Thymus (tissue), 11 donors: ENCODE data around the gene COL6A3. TPM values are rescaled to one million over a fixed set of nuclear protein-coding genes. Genes with fewer than 3 reads are reported as not detected.
"Not testable (repeated sequence)": the region's sequence is repeated elsewhere in the genome, so short reads cannot be mapped to it uniquely, and the experiment has no call there.

Experiments used
- DNase-seq, 9 donors: peaks; one replicate each; pipeline ENCODE4 v3.0.0-alpha.2; 2013; ENCODE audit warnings: low spot score in 9 of 9, low read depth in 6 of 9, missing footprints in 1 of 9
- H3K27ac ChIP-seq, 2 donors: one replicate each; pipeline ENCODE4 v1.5.1; 2013; ENCODE audit warnings: control low read depth in 1 of 2, low read depth in 1 of 2, low read length in 1 of 2, mild to moderate bottlenecking in 1 of 2, moderate library complexity in 1 of 2
- H3K27me3 ChIP-seq, 2 donors: one replicate each; pipeline ENCODE4 v1.5.1; 2013; ENCODE audit warnings: low read length in 1 of 2; ENCODE audit not compliant: control insufficient read depth in 2 of 2, insufficient read depth in 1 of 2
- H3K36me3 ChIP-seq, 2 donors: one replicate each; pipeline ENCODE4 v1.5.1; 2013; ENCODE audit warnings: low read length in 1 of 2, mild to moderate bottlenecking in 1 of 2, moderate library complexity in 1 of 2; ENCODE audit not compliant: control insufficient read depth in 2 of 2, insufficient read depth in 2 of 2
- H3K4me1 ChIP-seq, 2 donors: one replicate each; pipeline ENCODE4 v1.5.1; 2013; ENCODE audit warnings: low read length in 2 of 2; ENCODE audit not compliant: control insufficient read depth in 2 of 2, insufficient read depth in 2 of 2
- H3K4me3 ChIP-seq, 2 donors: one replicate each; pipeline ENCODE4 v1.5.1; 2013; ENCODE audit warnings: low read length in 2 of 2, control low read depth in 1 of 2, mild to moderate bottlenecking in 1 of 2
- H3K9me3 ChIP-seq, 2 donors: one replicate each; pipeline ENCODE4 v1.5.1; 2013; ENCODE audit warnings: low read length in 1 of 2, mild to moderate bottlenecking in 1 of 2; ENCODE audit not compliant: control insufficient read depth in 2 of 2, insufficient read depth in 1 of 2
- WGBS: extraction: QIAGEN DNeasy Blood & Tissue Kit; methylation state at CpG from one replicate; pipeline ENCODE4 v1.1.7; 2013; 5-methylcytosine and 5-hydroxymethylcytosine counted together
- polyA plus RNA-seq: library from polyadenylated mRNA; stranded (reverse); fragments of 200-250 nt; gene quantifications from one replicate; pipeline ENCODE4 v1.2.3, GENCODE V29; 2013
- total RNA-seq: library from RNA; stranded (reverse); fragments of 120-200 nt; gene quantifications from one replicate; pipeline ENCODE4 v1.2.4, GENCODE V29; 2013
- donor health status: healthy.

Gene COL6A3
- total and polyA plus RNA-seq, 2 donors: 28.8 to 36.2 TPM

DNA sequence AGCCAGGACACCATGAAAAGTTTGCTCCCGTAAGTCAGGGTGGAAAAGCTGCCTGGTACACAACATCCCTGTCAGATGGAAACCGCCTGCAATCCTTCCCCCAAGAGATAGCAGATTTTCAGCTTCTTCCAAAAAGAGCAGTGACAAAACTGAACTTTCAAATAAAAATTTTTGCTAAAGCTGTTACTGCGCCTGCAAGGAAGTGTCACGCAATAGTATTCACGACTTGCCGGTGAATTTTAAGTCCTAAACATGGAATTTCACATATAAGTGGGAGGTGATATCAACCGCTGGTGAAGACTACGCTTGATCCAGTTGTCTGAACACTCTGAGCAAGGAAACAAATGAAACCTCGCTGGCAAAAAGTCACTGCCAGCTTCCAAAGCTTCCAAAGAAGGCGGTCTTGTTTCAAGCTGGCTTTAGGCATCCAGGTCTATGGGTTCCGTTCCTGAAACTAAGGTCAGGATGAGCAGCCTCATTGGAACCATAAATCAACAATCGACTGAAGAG is 2.8 kb downstream of the COL6A3 start:
- Histone ChIP-seq H3K36me3 (no peaks in the 10 kb centered on the region), H3K27ac (no peak overlapping the region), H3K27me3 (peaks cover 3 to 17% of the 10 kb centered on the region in 2 donors), H3K4me3 (no peak overlapping the region), H3K4me1 (no peaks in the 10 kb centered on the region), H3K9me3 (no peaks in the 10 kb centered on the region)
- DNase-seq: no peak
- 92% methylated on average over 12 of the region's 12 CpGs for WGBS

DNA sequence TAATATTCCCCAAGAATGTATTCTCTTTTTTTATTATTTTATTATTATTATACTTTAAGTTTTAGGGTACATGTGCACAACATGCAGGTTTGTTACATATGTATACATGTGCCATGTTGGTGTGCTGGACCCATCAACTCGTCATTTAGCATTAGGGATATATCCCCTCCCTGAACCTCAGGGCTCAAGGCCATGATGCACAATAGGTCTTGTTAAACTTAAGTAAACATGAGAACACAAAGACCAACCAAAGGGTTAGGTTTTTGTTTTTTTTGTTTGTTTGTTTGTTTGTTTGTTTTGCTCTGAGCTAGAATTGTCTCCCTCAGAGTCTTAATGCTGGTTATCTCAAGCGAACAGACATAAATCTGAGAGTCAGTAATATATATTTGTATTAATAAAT is 4.7 kb downstream of the COL6A3 start:
- not testable (repeated sequence) for H3K36me3 ChIP-seq, H3K9me3 ChIP-seq, H3K4me1 ChIP-seq, DNase-seq, H3K27ac ChIP-seq, H3K4me3 ChIP-seq
- H3K27me3 ChIP-seq: peaks cover 3 to 15% of the 10 kb centered on the region in 2 donors
- 97% methylated on average over 2 of the region's 2 CpGs for WGBS

DNA sequence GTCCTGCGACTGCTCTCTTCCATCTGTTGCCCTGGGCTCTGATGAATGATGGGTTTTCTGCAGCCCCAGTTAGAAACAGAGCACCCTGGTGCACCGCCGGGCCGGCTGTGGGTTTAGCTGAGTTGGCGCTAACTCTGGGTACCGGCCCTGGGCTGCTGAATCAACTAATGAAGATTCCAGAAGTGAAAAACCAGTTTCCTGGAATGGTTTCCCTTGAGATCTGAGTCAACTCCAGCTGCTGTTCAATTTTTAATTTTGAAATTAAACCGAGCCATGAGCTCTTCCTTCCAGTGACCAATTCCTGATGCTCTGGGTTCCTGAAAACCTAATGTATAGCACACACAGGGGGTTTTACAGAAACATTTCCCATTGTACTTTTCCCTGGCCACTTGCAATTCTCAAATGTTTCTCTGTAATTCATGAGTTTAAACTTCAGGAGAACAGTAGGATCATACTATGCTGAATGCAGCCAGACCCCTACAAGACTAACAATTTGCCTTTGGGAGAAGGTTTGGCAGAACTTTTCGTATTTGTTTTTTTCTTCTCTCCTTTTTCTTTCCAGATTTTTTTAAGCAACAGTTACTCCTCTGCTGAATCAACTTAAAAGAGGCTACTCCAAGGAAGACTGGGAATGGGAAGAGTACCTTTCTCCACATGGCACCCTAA is 5.5 kb downstream of the COL6A3 start:
- Histone ChIP-seq H3K9me3 (no peaks in the 10 kb centered on the region), H3K4me1 (no peaks in the 10 kb centered on the region), H3K36me3 (no peaks in the 10 kb centered on the region), H3K4me3 (no peak overlapping the region), H3K27ac (no peak overlapping the region), H3K27me3 (peaks cover 0 to 15% of the 10 kb centered on the region in 2 donors)
- no peak for DNase-seq
- WGBS: 96% methylated on average over 8 of the region's 8 CpGs

DNA sequence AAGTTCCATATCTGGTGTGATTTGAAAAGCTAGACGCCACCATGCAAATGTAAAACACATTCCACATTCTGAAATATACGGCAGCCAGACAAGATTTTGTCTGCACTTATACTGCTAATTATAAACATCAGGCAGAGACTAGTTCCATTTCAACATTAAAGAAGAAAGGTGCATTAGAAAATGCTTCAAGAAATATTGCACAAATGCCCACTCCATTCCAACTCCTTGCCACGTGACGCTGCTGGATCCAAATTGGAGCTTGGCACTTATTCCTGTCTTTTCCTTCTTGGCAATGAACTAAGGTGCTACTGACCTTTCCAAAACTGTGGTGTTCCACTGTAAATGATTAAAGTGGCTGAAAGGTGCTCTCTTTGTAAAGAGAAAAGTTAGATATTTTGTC is 6.3 kb downstream of the COL6A3 start:
- Histone ChIP-seq H3K9me3 (no peaks in the 10 kb centered on the region), H3K27me3 (peaks cover 0 to 15% of the 10 kb centered on the region in 2 donors), H3K36me3 (no peaks in the 10 kb centered on the region), H3K4me3 (no peak overlapping the region), H3K4me1 (no peaks in the 10 kb centered on the region), H3K27ac (no peak overlapping the region)
- DNase-seq: no peak
- 96% methylated on average over 4 of the region's 4 CpGs for WGBS

DNA sequence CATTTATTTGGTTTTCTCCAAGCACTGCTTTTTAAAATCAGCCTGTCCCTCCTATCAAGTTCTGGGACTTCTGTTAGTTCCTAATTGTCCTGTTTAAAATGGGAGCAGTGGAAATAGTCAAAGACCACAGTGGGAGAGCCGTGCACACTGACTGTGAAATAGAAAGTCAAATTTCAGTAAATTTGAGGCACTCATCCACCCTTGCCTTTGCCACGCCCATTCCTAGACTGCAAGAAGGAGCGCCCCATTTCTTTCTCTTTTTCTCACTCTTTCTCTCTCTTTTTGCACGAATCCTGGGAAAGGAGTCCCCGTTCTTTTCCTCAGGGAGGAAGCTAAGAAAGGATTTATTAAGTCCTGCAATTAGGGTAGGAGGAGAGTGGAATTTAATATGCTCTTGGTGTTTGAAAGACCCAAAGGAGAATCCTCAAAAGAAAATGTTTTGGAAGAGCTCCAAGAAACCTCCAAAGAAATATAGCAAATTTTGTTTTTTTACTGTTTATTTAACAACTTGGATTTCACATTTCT is 7.5 kb downstream of the COL6A3 start:
- Histone ChIP-seq H3K4me1 (no peaks in the 10 kb centered on the region), H3K9me3 (no peaks in the 10 kb centered on the region), H3K27me3 (peaks cover 0 to 7% of the 10 kb centered on the region in 2 donors), H3K27ac (no peak overlapping the region), H3K4me3 (no peak overlapping the region), H3K36me3 (no peaks in the 10 kb centered on the region)
- DNase-seq: no peak
- WGBS: 95% methylated on average over 5 of the region's 5 CpGs

DNA sequence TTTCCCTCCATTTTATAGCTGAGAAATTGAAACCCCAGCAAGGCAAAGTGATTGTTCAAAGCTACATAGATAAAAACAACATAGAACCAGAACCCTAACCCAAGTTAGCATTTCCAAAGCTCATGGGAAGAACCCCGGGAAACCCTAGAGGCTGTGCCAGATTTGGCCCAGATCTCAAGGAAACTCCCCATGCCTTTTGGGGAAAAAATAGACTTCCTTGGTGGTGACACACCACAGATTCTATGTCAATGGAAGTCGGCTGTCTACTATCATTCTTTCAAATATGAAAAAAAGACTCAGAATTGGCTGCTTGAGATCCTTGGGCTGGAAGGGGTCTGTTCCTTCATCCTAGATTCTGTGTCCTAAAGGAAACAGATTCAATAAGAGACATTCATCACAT is 8.4 kb downstream of the COL6A3 start:
- DNase-seq: no peak
- Histone ChIP-seq H3K27ac (no peak overlapping the region), H3K4me1 (no peaks in the 10 kb centered on the region), H3K36me3 (no peaks in the 10 kb centered on the region), H3K9me3 (no peaks in the 10 kb centered on the region), H3K4me3 (no peak overlapping the region), H3K27me3 (peaks cover 0 to 7% of the 10 kb centered on the region in 2 donors)
- WGBS: 94% methylated on average over 2 of the region's 2 CpGs

DNA sequence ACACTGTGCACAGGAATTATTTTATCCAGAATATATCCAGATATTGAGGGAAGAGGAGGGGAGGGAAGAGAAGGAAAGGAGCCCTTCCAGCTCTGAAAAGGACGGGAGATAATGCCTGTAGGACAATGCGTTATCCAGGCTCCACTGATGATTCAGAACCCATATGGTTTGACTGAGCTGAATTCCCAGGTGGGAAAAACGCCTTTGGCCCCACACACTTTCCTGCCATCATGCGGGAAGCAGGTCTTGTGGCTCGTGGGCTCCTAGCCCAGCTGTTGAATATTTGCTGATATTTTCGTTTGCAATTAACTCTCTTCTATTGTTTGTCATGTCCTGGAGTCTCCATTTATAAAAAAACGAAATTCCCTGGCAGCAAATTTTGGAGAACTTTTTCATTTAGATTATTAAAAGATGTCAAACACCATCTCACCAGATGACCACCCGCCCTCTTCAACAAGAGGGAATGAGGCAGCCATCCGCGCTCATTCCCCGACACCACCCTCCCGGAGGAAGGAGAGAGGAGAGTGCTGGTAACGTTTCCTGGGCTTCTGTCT is 8.9 kb downstream of the COL6A3 start:
- peaks cover 0 to 7% of the 10 kb centered on the region in 2 donors for H3K27me3 ChIP-seq
- no peak overlapping the region for H3K4me3 ChIP-seq
- 89% methylated on average over 13 of the region's 13 CpGs for WGBS
- H3K36me3 ChIP-seq: no peaks in the 10 kb centered on the region
- no peaks in the 10 kb centered on the region for H3K9me3 ChIP-seq
- H3K4me1 ChIP-seq: no peaks in the 10 kb centered on the region
- DNase-seq: no peak
- H3K27ac ChIP-seq: no peak overlapping the region

DNA sequence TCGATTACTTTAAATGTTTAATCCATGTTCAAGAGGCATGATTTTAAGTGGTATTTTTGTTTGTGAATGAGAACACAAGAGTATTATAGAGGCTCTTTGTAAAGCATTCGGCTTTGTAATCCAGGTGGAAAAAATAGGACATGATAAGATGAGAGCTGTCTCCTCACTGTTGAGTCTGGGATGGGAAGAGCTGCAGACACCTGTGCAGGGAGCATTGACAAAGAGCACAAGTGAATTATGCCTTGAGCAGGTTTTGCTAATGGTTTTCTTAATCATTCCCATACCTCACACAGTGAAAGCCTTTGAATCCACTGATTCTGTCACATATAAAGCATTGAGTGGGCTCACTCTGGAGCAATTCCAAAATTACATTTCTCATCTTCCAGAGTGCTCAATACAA is 9.6 kb downstream of the COL6A3 start:
- Histone ChIP-seq H3K27me3 (peaks cover 0 to 7% of the 10 kb centered on the region in 2 donors), H3K4me3 (no peak overlapping the region), H3K9me3 (no peaks in the 10 kb centered on the region), H3K36me3 (no peaks in the 10 kb centered on the region), H3K4me1 (no peaks in the 10 kb centered on the region), H3K27ac (no peak overlapping the region)
- DNase-seq: no peak
- WGBS: 96% methylated on average over 2 of the region's 2 CpGs

DNA sequence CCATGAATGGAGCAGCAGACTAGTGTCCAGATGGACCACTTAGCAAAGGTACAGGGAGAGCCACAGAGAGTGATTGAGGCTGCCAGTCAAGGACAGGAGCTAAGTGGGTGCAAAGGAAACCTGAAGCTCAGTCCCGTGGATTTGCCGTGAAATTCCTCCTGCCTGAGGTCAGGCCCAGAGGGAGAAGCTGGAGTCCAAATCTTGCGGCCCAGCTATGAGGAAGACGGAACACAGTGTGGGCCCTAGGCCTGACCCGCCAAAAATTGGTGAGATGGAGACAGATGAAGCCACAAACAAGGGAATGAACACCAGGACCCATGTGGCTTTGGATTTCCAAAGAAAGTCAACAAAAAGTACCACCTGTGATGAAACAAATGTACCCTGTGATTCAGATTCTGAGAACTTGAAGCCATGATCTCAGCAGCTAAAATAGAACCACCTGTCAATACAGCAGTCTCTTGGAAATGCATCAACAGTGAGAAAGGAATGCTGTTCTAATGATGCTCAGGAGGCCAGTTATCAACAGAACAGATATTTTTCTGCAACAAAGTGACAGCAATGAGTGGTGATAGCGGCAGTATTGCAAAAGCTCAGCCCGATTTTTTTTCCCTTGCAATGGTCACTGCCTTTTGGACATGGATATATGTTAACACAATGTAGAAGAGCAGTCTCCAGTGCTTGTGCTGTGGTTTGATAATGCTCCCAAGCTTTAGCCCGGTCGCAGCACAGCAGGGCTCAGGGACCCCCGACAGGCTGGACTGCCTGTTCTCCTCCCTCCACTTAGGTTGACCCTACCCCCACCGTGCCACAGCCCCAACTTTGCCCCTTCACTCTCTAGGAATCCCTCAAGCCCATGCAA is 10.7 kb downstream of the COL6A3 start:
- no peaks in the 10 kb centered on the region for H3K36me3 ChIP-seq
- H3K4me3 ChIP-seq: no peak overlapping the region
- H3K9me3 ChIP-seq: no peaks in the 10 kb centered on the region
- 90% methylated on average over 11 of the region's 11 CpGs for WGBS
- no peaks in the 10 kb centered on the region for H3K4me1 ChIP-seq
- no peak overlapping the region for H3K27ac ChIP-seq
- H3K27me3 ChIP-seq: peaks cover 0 to 8% of the 10 kb centered on the region in 2 donors
- no peak for DNase-seq
